ENCODE data around the gene UHRF2.
"Not testable (repeated sequence)": the region's sequence is repeated elsewhere in the genome, so short reads cannot be mapped to it uniquely, and the experiment has no call there.

The UHRF2 gene

DNA sequence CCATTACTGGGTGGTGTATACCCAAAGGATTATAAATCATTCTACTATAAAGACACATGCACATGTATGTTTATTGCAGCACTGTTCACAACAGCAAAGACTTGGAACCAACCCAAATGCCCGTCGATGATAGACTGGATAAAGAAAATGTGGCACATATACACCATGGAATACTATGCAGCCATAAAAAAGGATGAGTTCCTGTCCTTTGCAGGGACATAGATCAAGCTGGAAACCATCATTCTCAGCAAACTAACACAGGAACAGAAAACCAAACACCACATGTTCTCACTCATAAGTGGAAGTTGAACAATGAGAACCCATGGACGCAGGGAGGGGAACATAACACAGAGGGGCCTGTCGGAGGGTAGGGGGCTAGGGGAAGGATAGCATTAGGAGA is 45.7 kb downstream of the UHRF2 start:
- CTCF ChIA-PET; POLR2A ChIA-PET; H3K4me1 ChIP-seq (ENCODE audit: control extremely low read depth in 1 of 4, control insufficient read depth in 4 of 4, insufficient read depth in 4 of 4, low read length in 3 of 4); H3K27ac ChIP-seq (ENCODE audit: insufficient read depth in 1 of 2, low read depth in 1 of 2, low read length in 2 of 2, poor library complexity in 1 of 2, severe bottlenecking in 2 of 2); H3K27me3 ChIP-seq (replicated peaks in 2 of 5; ENCODE audit: control insufficient read depth in 4 of 5, insufficient read depth in 5 of 5, low read length in 4 of 5); H3K4me3 ChIP-seq (ENCODE audit: control insufficient read depth in 1 of 7, extremely low read depth in 1 of 7, insufficient read depth in 4 of 7, low read depth in 2 of 7, low read length in 6 of 7); DNase-seq; H3K9me3 ChIP-seq (ENCODE audit: control extremely low read depth in 1 of 5, control insufficient read depth in 4 of 5, insufficient read depth in 2 of 5, low read depth in 1 of 5, low read length in 4 of 5): not testable (repeated sequence)
- WGBS (ENCODE audit: insufficient coverage), result no CpG with 5 or more reads among the region's 4 CpGs
- H3K36me3 ChIP-seq (ENCODE audit: control insufficient read depth in 4 of 4, insufficient read depth in 4 of 4, low read length in 3 of 4), result peaks cover 4 to 24% (median 17%) of the 10 kb centered on the region in 4 experiments

DNA sequence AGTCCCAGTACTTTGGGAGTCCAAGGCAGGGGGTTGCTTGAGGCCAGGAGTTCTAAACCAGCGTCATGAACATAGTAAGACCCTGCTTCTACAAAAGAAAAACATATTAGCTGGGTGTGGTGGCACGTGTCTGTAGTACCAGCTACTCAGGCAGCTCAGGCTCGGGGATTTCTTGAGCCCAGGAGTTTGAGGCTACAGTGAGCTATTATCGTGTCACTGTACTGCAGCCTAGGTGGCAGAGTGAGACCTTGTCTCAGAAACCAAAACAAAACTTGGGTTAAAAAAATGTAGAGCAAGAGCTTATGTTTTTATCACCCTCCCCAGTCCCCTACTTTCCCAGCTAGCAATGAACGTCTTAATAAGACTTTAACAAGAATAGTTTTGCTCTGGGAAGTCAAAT is 46.7 kb downstream of the UHRF2 start:
- no peak for DNase-seq
- Histone ChIP-seq H3K4me1 (ENCODE audit: control extremely low read depth in 1 of 4, control insufficient read depth in 4 of 4, insufficient read depth in 4 of 4, low read length in 3 of 4) (no peaks in the 10 kb centered on the region), H3K36me3 (ENCODE audit: control insufficient read depth in 4 of 4, insufficient read depth in 4 of 4, low read length in 3 of 4) (peaks cover 2 to 22% (median 18%) of the 10 kb centered on the region in 4 experiments), H3K9me3 (ENCODE audit: control extremely low read depth in 1 of 5, control insufficient read depth in 4 of 5, insufficient read depth in 2 of 5, low read depth in 1 of 5, low read length in 4 of 5) (peaks cover 0 to 6% (median 0%) of the 10 kb centered on the region in 5 experiments), H3K4me3 (ENCODE audit: control insufficient read depth in 1 of 7, extremely low read depth in 1 of 7, insufficient read depth in 4 of 7, low read depth in 2 of 7, low read length in 6 of 7) (no peak overlapping the region), H3K27me3 (replicated peaks in 2 of 5; ENCODE audit: control insufficient read depth in 4 of 5, insufficient read depth in 5 of 5, low read length in 4 of 5) (no peaks in the 10 kb centered on the region), H3K27ac (ENCODE audit: insufficient read depth in 1 of 2, low read depth in 1 of 2, low read length in 2 of 2, poor library complexity in 1 of 2, severe bottlenecking in 2 of 2) (no peak overlapping the region)
- ChIA-PET CTCF (interaction anchor here (0.6 to 0.9 kb wide), 3 partner anchors 26 to 106 kb away, joined by 3 to 4 read pairs (median 4); no protein-coding TSS in a partner anchor), POLR2A (no interaction called here)
- 100% methylated on average over 2 of the region's 5 CpGs for WGBS (ENCODE audit: insufficient coverage)

DNA sequence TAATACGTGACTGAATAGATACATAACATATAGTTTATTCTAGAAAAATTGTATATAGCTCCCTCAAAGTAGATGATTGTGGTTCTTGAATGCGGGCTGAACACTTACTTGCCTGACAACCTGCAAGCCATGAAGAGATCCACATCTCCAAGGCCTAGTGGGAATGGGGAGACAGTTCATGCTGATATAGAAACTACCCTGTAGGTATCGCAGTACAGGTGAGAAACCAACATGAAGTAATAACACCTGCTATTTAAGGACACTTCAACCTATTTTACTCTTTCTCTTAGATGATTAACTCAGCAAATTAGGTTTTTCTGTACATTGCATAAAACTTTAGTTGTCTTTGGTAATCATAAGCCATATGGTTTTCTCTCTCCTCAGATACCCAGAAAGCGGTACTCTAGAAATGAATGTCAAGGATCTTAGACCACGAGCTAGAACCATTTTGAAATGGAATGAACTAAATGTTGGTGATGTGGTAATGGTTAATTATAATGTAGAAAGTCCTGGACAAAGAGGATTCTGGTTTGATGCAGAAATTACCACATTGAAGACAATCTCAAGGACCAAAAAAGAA is 47.3 kb downstream of the UHRF2 start:
- Histone ChIP-seq H3K9me3 (ENCODE audit: control extremely low read depth in 1 of 5, control insufficient read depth in 4 of 5, insufficient read depth in 2 of 5, low read depth in 1 of 5, low read length in 4 of 5) (peaks cover 0 to 2% (median 0%) of the 10 kb centered on the region in 5 experiments), H3K36me3 (ENCODE audit: control insufficient read depth in 4 of 4, insufficient read depth in 4 of 4, low read length in 3 of 4) (peaks cover 2 to 23% (median 18%) of the 10 kb centered on the region in 4 experiments), H3K4me1 (ENCODE audit: control extremely low read depth in 1 of 4, control insufficient read depth in 4 of 4, insufficient read depth in 4 of 4, low read length in 3 of 4) (no peaks in the 10 kb centered on the region), H3K4me3 (ENCODE audit: control insufficient read depth in 1 of 7, extremely low read depth in 1 of 7, insufficient read depth in 4 of 7, low read depth in 2 of 7, low read length in 6 of 7) (no peak overlapping the region), H3K27me3 (replicated peaks in 2 of 5; ENCODE audit: control insufficient read depth in 4 of 5, insufficient read depth in 5 of 5, low read length in 4 of 5) (no peaks in the 10 kb centered on the region), H3K27ac (ENCODE audit: insufficient read depth in 1 of 2, low read depth in 1 of 2, low read length in 2 of 2, poor library complexity in 1 of 2, severe bottlenecking in 2 of 2) (no peak overlapping the region)
- ChIA-PET CTCF (interaction anchor here (0.6 to 0.9 kb wide), 2 partner anchors 27 to 47 kb away, joined by 3 to 4 read pairs; no protein-coding TSS in a partner anchor), POLR2A (no interaction called here)
- no peak for DNase-seq
- 100% methylated on average over 1 of the region's 5 CpGs for WGBS (ENCODE audit: insufficient coverage)

DNA sequence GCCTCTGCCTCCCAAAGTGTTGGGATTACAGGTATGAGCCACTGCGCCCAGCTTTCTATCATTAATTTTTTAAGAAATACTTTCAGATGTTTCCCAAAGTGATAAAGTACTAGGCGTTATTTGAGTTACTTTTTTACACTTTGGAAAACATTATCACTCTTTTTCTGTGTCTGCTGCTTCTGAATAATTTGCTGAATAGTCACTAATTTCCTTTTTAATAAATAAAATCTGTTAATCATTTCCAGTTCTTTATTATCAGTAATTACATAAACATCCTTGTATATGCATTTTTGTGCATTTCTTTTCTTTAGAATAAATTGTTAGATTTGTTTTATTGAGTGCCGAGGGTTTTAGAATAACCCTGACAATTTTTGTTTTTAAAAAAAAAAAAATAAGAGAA is 48.6 kb downstream of the UHRF2 start:
- Histone ChIP-seq H3K27ac (ENCODE audit: insufficient read depth in 1 of 2, low read depth in 1 of 2, low read length in 2 of 2, poor library complexity in 1 of 2, severe bottlenecking in 2 of 2) (no peak overlapping the region), H3K36me3 (ENCODE audit: control insufficient read depth in 4 of 4, insufficient read depth in 4 of 4, low read length in 3 of 4) (peaks cover 0 to 30% (median 19%) of the 10 kb centered on the region in 4 experiments), H3K4me1 (ENCODE audit: control extremely low read depth in 1 of 4, control insufficient read depth in 4 of 4, insufficient read depth in 4 of 4, low read length in 3 of 4) (no peaks in the 10 kb centered on the region), H3K9me3 (ENCODE audit: control extremely low read depth in 1 of 5, control insufficient read depth in 4 of 5, insufficient read depth in 2 of 5, low read depth in 1 of 5, low read length in 4 of 5) (no peaks in the 10 kb centered on the region), H3K27me3 (replicated peaks in 2 of 5; ENCODE audit: control insufficient read depth in 4 of 5, insufficient read depth in 5 of 5, low read length in 4 of 5) (no peaks in the 10 kb centered on the region), H3K4me3 (ENCODE audit: control insufficient read depth in 1 of 7, extremely low read depth in 1 of 7, insufficient read depth in 4 of 7, low read depth in 2 of 7, low read length in 6 of 7) (no peak overlapping the region)
- CTCF ChIA-PET, result no interaction called here
- no CpG with 5 or more reads among the region's 3 CpGs for WGBS (ENCODE audit: insufficient coverage)
- POLR2A ChIA-PET, result interaction anchor here (0.6 kb wide), 1 partner anchor 9 kb away, joined by 3 read pairs; no protein-coding TSS in a partner anchor
- no peak for DNase-seq

DNA sequence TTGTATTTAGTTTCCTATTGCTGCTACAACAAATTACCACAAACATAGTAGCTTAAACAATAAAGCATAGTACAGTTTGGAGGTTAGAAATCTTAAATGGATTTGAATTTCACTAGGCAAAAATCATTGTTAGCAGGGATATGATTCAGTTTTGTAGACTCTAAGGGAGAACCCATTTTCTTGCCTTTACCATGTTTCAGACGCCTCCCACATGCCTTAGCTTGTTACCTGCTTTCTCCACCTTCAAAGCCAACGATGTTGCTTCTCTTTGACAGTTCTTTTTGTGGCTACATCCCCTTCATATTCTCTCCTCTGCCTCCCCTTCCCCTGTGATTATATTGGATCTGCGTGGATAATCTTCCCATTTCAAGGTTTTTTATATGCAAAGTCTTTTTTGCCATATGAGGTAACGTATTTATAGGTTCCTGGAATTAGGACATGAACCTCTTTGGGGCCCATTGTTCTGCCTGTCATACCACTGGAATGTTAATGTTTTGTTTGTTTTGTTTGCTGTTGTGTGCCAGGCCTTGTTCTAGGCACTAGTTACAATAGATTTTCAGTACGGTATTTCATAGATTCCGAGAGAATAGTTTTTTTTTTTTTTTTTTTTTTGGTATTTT is 54.1 kb downstream of the UHRF2 start:
- Histone ChIP-seq H3K27me3 (replicated peaks in 2 of 5; ENCODE audit: control insufficient read depth in 4 of 5, insufficient read depth in 5 of 5, low read length in 4 of 5) (no peaks in the 10 kb centered on the region), H3K9me3 (ENCODE audit: control extremely low read depth in 1 of 5, control insufficient read depth in 4 of 5, insufficient read depth in 2 of 5, low read depth in 1 of 5, low read length in 4 of 5) (no peaks in the 10 kb centered on the region), H3K27ac (ENCODE audit: insufficient read depth in 1 of 2, low read depth in 1 of 2, low read length in 2 of 2, poor library complexity in 1 of 2, severe bottlenecking in 2 of 2) (no peak overlapping the region), H3K36me3 (ENCODE audit: control insufficient read depth in 4 of 4, insufficient read depth in 4 of 4, low read length in 3 of 4) (peaks cover 5 to 39% (median 21%) of the 10 kb centered on the region in 4 experiments), H3K4me1 (ENCODE audit: control extremely low read depth in 1 of 4, control insufficient read depth in 4 of 4, insufficient read depth in 4 of 4, low read length in 3 of 4) (no peaks in the 10 kb centered on the region), H3K4me3 (ENCODE audit: control insufficient read depth in 1 of 7, extremely low read depth in 1 of 7, insufficient read depth in 4 of 7, low read depth in 2 of 7, low read length in 6 of 7) (no peak overlapping the region)
- 88% methylated on average over 2 of the region's 6 CpGs for WGBS (ENCODE audit: insufficient coverage)
- POLR2A ChIA-PET, result interaction anchor here (0.6 kb wide), 1 partner anchor 11 kb away, joined by 6 read pairs; no protein-coding TSS in a partner anchor
- no peak for DNase-seq
- CTCF ChIA-PET, result interaction anchor here (1.0 kb wide), 1 partner anchor 40 kb away, joined by 3 read pairs; no protein-coding TSS in a partner anchor

DNA sequence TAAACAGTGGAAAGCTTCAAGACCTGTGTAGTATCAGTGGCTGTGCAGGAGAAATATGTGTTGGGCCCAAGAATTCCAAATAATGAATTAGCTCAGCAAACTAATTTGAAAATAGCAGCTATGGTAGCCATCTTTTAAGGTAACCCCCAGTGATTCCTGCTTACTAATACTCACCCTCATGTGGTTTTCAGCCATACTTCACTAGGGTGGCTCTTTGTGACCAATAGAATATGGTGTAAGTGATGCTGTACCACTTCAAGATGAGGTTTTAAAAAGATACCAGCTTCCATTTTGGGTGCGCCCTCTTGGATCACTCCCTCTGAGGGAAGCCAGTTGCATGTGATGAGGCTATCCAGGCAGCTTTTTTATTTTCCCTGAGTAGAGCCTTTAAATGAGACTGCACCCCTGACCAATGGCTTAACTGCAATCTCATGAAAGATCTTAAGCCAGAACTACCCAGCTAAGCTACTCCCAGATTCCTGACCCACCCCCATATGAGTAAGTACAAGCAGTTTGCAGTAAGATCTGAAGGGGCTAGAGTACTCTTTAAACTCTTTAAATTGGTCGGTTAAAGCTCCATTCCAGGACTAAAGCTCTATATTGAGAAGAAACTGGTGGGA is 58.3 kb downstream of the UHRF2 start:
- Histone ChIP-seq H3K4me1 (ENCODE audit: control extremely low read depth in 1 of 4, control insufficient read depth in 4 of 4, insufficient read depth in 4 of 4, low read length in 3 of 4) (no peaks in the 10 kb centered on the region), H3K4me3 (ENCODE audit: control insufficient read depth in 1 of 7, extremely low read depth in 1 of 7, insufficient read depth in 4 of 7, low read depth in 2 of 7, low read length in 6 of 7) (no peak overlapping the region), H3K36me3 (ENCODE audit: control insufficient read depth in 4 of 4, insufficient read depth in 4 of 4, low read length in 3 of 4) (peaks cover 6 to 28% (median 13%) of the 10 kb centered on the region in 4 experiments), H3K9me3 (ENCODE audit: control extremely low read depth in 1 of 5, control insufficient read depth in 4 of 5, insufficient read depth in 2 of 5, low read depth in 1 of 5, low read length in 4 of 5) (no peaks in the 10 kb centered on the region), H3K27me3 (replicated peaks in 2 of 5; ENCODE audit: control insufficient read depth in 4 of 5, insufficient read depth in 5 of 5, low read length in 4 of 5) (no peaks in the 10 kb centered on the region), H3K27ac (ENCODE audit: insufficient read depth in 1 of 2, low read depth in 1 of 2, low read length in 2 of 2, poor library complexity in 1 of 2, severe bottlenecking in 2 of 2) (no peak overlapping the region)
- 96% methylated on average over 2 of the region's 2 CpGs for WGBS (ENCODE audit: insufficient coverage)
- ChIA-PET POLR2A (no interaction called here), CTCF (interaction anchor here (1.5 to 2.1 kb wide), 4 partner anchors 10 to 58 kb away, joined by 3 to 7 read pairs (median 4); partner anchors contain the start of gene UHRF2)
- no peak for DNase-seq

DNA sequence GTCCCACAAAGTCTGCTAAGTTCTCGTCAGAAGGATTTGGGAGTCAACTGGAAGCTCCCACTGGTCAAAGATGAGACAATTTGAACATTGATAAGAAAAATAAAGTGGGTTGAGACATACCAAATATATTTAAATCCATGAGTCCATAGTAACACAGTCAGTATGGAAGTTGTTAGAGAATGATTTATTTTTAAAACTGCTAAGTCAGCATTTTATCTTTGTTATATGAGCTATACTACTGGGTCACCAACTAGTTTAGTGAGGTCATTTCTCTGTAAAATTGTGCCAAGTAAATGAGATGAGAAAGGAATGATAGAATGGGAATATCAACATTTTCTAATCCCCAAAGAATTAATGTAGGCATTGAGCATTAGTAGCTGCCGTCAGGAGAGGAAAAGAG is 60.2 kb downstream of the UHRF2 start:
- H3K27ac ChIP-seq (ENCODE audit: insufficient read depth in 1 of 2, low read depth in 1 of 2, low read length in 2 of 2, poor library complexity in 1 of 2, severe bottlenecking in 2 of 2), result no peak overlapping the region
- ChIA-PET POLR2A (interaction anchor here (0.6 kb wide), 1 partner anchor 20 kb away, joined by 4 read pairs; no protein-coding TSS in a partner anchor), CTCF (interaction anchor here (1.4 to 1.8 kb wide), 2 partner anchors 9 to 30 kb away, joined by 3 to 4 read pairs; no protein-coding TSS in a partner anchor)
- no peaks in the 10 kb centered on the region for H3K9me3 ChIP-seq (ENCODE audit: control extremely low read depth in 1 of 5, control insufficient read depth in 4 of 5, insufficient read depth in 2 of 5, low read depth in 1 of 5, low read length in 4 of 5)
- DNase-seq, result no peak
- no peaks in the 10 kb centered on the region for H3K4me1 ChIP-seq (ENCODE audit: control extremely low read depth in 1 of 4, control insufficient read depth in 4 of 4, insufficient read depth in 4 of 4, low read length in 3 of 4)
- H3K4me3 ChIP-seq (ENCODE audit: control insufficient read depth in 1 of 7, extremely low read depth in 1 of 7, insufficient read depth in 4 of 7, low read depth in 2 of 7, low read length in 6 of 7), result no peak overlapping the region
- no peaks in the 10 kb centered on the region for H3K27me3 ChIP-seq (replicated peaks in 2 of 5; ENCODE audit: control insufficient read depth in 4 of 5, insufficient read depth in 5 of 5, low read length in 4 of 5)
- WGBS (ENCODE audit: insufficient coverage), result no CpG with 5 or more reads among the region's 2 CpGs
- H3K36me3 ChIP-seq (ENCODE audit: control insufficient read depth in 4 of 4, insufficient read depth in 4 of 4, low read length in 3 of 4), result peaks cover 9 to 28% (median 16%) of the 10 kb centered on the region in 4 experiments
